Muscle of back (tissue), 11 donors: ENCODE results near the gene HK3. TPM values are rescaled to one million over a fixed set of nuclear protein-coding genes. Genes with fewer than 3 reads are reported as not detected.

ENCODE experiments used
- DNase-seq, 3 donors: peaks; one replicate each; pipeline versions ENCODE4 v3.0.0 to v3.0.0-alpha.2; 2013
- polyA plus RNA-seq, 10 donors: library from polyadenylated mRNA; unstranded; fragments of 120-200 nt; gene quantifications; one replicate each; pipeline ENCODE4 v1.2.1, GENCODE V29; 2013; ENCODE audit not compliant: insufficient read length in 10 of 10

HK3 gene
- polyA plus RNA-seq, 10 donors: 0.41 to 2.6 (median 1.1) TPM

DNA sequence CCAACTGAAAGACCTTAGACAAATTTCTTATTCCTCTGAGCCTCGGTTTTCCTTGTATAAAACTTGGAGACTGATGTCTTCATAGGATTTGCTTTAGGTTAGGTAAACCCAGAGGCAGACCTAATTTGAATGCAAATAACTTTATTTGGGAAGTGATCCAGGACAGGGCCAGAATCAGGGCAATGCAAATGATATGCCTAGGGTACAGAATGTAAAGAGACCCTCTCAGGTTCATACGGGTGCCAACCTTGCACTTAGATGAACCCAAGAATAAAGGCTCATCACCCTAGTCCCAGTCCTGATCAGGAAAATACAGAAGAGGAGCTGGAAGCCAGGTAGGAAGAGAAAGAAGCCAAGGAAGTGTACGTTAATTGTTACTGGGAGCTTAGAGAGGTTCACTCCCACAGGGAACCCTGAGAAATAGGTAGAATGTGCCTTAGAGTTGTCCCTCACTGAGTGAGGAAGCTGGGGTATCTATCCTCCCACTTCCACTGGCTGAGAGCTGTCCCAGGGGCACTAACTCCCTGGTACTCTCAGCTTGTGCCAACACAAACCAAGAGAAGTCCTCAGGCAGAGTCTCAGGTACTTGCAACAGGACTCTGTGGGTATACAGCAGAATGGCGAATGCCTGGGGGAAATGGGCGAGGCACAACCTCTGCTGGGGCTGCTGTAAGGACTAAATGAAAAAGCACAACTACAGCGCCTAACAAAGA, 3.1 kb upstream of the HK3 start:
- DNase-seq: no peak

DNA sequence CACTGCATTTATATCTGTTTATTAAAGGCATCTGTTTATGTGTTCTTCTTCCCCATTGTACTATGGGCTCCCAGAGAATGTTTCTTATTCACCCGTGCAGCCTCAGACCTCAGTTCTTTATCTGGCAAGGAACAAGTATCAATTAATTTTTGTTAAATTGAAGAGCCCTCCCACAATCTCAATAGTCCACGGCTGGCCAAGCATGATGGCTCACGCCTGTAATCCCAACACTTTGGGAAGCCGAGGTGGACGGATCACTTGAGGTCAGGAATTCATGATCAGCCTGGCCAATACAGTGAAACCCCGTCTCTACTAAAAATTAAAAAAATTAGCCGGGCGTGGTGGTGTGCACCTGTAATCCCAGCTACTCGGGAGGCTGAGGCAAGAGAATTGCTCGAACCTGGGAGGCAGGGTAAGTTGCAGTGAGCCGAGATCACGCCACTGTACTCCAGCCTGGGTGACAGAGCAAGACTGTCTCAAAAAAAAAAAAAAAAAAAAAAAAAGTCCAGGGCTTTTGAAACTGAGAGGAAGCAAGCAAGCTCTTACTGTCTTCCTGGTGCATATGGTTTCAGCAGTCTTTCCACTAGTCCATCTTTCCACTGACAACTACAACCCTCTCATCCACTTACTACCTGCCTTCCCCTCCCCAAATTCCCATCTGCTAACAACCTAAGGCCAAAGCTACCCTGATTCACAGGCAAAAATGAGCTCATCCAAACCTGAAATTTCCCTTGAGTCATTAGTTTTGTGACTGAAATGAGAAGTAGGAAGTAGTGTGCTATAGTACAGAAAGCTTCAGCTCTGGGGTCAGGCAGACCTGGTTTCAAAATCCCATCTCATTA, 2.3 kb upstream of the HK3 start:
- DNase-seq: no peak

- DNase-seq: no peak
Measured at GRCh38 chr5:176900780-176901204, 1.6 kb upstream of the HK3 start.

DNA sequence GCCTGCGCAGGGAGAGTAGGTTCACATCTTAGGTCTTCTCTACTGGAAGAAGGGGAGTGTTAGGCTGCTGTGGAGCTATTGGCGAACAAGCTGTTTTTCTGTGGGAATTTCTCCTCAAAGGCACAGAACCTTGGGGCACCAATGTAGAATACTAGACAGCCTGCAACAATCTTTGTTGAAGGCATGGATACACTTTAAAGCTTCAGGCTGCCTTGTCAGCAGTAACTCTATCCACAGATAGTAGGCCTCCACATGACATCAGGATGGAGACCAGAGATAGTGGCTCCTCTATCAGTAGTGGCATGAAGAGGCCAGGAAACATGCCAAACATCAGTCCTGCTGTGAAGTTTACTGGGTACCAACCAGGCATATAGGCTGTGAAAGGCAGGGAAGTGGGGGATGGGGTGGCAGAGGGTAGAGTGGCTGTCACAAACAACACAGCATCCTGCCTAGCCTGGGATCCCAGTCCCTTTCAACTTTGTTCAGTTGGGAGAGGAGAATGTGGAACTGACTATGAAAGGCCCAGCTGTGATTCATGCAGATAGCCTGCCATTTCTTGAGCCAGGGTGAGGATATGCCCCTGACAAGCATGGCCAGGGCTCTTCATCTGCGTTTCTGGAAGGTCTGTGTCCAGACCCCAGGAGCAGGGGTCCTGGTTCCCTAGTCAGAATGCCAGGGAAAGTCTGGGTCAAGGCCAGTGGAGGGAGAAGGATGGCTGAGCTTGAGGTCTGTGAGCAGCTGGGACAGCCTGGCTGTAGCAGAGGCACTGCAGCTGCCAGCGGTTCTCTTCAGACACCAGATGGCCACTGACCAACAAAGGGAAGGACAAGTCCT, 1.0 kb upstream of the HK3 start:
- DNase-seq: peak; percentile 38 to 71 (median 45)

GRCh38 chr5:176897263-176897662, 1.9 kb downstream of the HK3 start:
- no peak for DNase-seq

- no peak for DNase-seq
Measured at GRCh38 chr5:176895831-176896230, 3.3 kb downstream of the HK3 start.

DNA sequence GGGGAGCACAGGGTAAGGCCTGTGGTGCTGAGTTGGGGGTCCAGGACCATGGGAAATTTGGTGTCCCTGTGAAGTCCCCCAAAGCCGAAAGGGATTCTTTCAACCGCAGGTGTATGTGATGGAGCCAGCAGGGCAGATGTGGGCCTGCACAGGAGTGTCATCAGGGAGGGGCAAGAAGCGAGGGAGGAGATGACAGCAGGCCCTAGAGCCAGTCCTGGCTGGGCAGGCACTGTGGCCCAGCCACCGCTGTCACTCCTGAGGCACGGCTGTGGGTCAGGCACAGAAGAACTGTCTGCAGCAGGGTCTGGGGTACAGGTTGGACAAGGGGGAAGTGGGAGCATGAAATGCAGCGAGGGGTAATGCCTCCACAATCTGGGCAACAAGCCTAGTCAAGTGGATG, 4.8 kb downstream of the HK3 start:
- DNase-seq: no peak

GRCh38 chr5:176892663-176893062, 6.5 kb downstream of the HK3 start:
- no peak for DNase-seq

DNA sequence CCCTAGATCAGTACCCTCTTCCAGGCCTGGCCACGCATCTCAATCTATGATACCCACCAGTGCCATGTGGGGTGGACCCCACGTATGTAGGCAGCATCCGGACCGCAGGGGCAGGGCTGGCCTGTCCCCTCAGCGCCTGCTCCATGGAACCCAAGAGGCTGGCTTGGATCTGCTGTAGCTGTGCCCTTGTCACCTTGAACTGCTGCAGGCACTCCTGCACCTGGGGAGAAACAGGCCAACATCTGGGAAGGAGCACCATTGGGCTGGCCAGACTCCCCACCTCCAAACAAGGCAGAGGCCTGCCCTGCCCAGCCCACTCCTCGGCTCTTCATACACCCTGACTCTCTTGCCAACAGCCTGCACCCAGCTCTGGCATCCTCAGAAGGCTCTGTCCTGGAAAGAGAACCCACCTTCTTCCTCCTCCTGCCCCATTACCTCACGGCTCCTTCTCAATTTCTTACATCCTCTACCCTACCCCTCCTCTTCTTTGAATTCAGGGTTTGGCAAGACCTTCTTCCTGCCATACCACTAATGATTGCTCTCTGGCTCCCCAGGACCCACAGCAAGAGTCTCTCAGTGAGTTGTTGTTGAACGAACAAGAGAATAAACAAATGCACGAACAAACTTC, 7.7 kb downstream of the HK3 start:
- DNase-seq: no peak

- no peak for DNase-seq
Measured at GRCh38 chr5:176890455-176891330, 8.5 kb downstream of the HK3 start.

- DNase-seq: no peak
Measured at GRCh38 chr5:176889321-176890280, 9.5 kb downstream of the HK3 start.

- no peak for DNase-seq
Measured at GRCh38 chr5:176888865-176889165, 10.3 kb downstream of the HK3 start.

GRCh38 chr5:176888016-176888864, 10.9 kb downstream of the HK3 start:
- DNase-seq: no peak

DNA sequence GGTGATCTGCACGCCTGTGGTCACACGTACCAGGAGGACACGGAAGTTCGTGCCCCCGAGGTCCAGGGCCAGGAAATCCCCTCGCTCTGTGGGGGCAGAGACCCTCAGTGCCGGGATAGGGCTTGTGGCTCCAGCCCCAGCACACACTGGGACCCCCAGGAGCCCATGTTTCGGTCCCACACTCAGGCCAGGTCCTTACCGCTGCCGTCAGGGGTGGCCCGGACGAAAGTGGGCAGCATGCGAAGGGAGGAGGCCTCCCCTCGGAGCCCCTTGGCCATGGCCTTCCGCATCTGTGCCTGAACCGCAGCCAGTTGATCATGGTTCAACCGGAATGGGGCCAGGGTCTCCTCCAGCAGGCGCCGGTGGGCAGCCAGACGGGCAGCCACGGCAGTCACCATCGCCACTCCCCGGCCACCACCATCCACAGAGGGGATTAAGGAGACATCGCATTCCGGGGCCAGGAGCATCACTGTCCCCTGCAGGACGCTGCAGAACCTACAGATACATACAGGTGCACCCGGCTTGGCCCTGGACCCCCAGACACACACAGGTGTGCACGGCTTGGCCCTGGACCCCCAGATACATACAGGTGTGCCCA, 11.8 kb downstream of the HK3 start:
- DNase-seq: no peak

DNA sequence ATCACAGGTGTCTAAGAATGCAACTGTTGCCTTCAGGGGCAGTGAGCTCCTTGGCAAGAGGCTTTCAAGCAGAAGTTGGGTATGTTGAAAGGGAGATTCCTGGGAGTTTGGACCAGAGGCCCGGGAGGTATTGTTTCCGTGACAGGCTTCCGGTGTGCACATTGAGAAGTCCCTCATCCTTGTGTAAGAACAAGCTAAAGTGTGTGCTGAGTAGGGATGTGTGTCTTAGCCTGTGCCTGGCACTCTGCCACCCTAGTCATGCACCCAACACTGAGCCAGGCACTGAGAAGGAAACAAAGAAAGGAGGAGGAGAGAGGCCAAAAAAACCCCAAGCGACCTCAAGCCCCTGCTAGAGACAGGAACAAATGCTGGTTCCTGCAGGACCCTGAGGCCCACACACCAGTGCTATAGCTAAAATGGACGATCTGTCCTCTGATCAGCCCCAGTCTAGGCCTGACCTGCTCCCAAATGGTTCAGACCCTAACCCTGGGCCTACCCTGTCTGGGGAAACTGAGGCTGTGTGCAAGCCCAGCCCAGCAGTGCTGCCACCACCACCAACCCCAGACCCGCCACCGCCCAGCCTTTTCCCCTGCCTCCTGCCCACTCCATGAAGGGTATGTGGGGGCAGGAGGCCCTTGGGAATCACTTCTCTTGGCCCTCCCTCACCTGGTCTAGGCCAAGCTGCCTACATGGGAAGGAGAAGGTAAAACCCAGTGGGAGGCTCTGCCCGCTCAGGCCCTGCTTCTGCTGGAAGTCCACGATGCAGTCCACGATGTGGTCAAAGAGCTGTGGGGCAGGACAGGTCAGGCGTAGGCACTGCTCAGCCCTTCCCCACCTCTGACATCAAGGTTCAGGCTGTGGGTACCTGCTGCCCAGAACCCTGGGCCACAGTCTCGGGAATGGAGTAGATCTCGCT, 12.6 kb downstream of the HK3 start:
- no peak for DNase-seq

- DNase-seq: no peak
Measured at GRCh38 chr5:176884571-176884890, 14.6 kb downstream of the HK3 start.
